ENCODE results near the gene ERCC1.
A peak's percentile ranks its signal among the peaks of the same experiment; 100 is the strongest.

ERCC1 gene

DNA sequence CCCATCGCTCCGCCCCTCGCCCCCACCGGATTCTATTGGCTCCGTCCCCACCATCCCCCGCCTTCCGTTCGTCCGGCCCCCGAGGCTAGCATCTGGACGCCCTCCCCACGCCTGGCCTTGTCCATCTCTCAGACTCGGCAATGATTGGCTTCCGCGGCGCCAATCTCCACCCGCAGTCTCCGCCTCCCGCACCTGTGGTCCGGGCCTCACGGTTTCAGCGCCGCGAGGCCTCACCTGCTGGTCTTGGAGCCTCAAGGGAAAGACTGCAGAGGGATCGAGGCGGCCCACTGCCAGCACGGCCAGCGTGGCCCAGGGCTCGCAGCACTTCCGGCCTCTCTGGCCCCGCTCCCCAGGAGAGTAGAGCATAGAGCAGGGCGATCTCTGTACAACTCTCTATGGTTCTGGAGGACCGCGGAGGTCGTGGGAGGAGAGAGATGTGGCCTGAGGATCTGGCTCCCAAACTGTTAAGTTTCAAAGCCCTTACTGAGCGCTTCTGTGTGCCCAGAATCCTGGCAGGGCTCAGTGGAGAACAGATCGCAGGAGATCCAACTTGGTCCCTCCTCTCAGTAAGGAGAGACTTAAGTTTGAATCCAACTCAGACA, at the start of gene ERCC1:
ERCC1 (minus strand) TSS at position 329 of the 602 bp plus-strand sequence. CDS start 543 bp downstream, outside the sequence.
- DNase-seq, result peak; percentile 92

DNA sequence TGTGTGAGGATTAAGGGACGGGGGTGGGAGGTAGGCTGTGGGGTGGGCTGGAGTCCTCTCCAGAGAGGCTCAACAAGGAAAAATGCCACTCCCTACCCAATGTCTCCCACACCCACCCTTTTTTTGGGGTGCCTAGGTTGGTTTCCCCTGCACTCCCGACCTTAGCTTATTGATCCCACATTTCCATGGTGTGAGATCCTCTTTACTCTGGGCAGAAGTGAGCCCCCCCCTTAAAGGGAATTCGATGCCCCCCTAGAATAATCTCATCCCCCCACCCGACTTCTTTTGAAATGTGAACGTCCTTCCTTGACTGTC, 49.6 kb upstream of the ERCC1 start:
- peak; percentile 70 for DNase-seq

DNA sequence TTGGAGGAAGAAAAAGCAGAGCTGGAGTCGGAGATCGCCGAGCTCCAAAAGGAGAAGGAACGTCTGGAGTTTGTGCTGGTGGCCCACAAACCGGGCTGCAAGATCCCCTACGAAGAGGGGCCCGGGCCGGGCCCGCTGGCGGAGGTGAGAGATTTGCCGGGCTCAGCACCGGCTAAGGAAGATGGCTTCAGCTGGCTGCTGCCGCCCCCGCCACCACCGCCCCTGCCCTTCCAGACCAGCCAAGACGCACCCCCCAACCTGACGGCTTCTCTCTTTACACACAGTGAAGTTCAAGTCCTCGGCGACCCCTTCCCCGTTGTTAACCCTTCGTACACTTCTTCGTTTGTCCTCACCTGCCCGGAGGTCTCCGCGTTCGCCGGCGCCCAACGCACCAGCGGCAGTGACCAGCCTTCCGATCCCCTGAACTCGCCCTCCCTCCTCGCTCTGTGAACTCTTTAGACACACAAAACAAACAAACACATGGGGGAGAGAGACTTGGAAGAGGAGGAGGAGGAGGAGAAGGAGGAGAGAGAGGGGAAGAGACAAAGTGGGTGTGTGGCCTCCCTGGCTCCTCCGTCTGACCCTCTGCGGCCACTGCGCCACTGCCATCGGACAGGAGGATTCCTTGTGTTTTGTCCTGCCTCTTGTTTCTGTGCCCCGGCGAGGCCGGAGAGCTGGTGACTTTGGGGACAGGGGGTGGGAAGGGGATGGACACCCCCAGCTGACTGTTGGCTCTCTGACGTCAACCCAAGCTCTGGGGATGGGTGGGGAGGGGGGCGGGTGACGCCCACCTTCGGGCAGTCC, 49.0 kb upstream of the ERCC1 start:
- DNase-seq, result peak; percentile 76

DNA sequence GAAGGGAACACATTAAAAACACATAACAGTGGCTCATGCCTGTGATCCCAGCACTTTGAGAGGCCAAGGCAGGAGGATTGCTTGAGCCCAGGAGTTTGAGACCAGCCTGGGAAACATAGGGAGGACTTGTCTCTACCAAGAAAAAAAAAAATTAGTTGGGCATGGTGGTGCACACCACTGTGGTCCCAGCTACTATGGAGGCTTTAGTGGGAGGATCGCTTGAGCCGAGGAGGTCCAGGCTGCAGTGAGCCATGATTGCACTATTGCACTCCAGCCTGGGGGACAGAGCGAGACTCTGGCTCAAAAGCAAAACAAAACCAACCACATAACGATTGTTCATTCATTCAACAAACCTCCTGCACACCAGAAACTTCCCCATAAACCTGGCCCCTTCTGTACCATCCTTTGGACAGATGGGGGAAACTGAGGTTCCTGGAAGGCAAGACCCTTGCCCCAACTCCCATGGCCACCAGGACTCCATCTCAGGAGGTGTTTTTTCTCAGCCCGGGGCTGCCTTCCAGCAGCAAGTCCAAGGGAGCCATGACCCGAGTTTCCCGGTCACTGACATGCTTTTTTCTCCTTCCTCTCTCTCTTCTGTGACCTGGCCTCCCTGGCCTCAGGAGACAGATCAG, 48.3 kb upstream of the ERCC1 start:
- peak; percentile 65 for DNase-seq

DNA sequence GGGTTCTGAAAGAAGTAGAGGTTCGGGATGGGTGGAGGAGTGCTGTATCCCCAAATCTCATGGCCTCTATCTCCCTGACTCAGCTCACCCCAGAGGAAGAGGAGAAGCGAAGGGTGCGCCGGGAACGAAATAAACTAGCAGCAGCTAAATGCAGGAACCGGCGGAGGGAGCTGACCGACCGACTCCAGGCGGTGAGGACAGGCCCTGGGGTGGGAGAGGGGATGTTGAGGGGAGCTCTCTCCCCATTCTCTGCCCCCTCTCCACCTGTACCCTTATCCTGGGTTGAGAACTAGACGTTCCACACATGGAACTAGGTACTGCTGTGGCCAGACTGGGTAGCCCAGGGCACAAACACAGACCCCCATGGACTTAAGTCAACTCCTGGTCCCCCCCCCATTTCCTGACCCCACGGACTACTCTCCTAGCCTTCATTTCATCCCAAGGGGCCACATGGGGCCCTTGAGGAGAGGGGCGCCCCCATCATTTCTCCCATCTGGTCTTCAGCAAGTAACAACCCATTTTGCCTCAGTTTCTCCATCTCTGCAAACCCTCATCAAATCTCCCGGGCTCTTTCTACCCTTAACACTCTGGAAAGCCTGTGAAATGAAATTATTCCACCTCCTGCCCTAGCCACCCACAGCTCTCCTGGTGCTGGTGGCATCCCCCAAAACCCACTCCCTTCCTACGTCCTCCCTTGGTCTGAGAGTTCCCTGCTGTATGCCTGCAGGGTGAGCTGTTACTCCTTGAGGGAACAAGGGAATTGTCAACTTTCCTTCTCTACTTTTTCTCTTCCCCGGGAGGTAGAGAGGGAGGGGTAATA, 47.6 kb upstream of the ERCC1 start:
- peak; percentile 66 for DNase-seq

DNA sequence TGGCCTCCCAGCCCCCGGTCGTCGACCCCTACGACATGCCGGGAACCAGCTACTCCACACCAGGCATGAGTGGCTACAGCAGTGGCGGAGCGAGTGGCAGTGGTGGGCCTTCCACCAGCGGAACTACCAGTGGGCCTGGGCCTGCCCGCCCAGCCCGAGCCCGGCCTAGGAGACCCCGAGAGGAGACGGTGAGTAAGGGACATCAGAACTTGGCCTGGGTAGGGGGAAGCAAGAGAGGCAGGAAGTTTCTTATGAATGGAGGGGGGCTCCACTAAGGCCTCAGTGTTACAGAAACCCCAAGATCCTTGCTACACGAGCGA, 47.0 kb upstream of the ERCC1 start:
- no peak for DNase-seq

DNA sequence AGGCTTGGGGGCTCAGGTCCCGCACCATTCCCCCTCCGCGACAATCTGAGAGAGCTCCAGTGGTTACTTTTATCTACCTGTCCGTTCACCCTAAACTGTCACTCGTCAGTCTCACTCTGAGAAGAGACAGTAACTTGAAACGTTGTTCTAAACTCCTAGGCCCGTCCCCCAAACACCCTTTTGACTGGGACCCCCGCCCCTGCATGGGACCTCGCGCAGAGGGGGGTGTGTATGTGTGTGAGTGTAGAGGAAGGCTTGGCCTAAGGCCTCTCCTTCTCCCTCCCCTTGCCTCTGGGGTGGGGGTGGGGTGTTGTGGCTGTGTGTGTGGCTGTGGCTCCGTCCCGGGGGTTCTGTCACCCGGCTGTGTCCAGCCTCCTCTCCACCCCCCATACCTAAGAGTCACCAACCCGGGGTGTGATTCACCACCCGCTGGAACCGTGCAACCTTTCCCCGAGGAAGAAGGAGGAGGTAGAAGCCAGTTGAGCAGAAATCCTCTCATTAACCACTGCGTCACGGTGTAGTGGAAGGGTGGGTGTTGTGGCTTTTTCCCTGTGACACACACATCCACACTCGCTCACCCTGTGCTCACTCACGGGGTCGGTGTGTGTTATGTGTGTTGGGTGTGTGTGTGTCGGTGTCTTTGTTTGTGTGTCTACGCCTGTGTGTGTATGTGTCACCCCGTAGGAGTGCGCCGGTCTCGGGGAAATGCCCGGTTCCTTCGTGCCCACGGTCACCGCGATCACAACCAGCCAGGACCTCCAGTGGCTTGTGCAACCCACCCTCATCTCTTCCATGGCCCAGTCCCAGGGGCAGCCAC, 46.4 kb upstream of the ERCC1 start:
- peak; percentile 81 for DNase-seq

DNA sequence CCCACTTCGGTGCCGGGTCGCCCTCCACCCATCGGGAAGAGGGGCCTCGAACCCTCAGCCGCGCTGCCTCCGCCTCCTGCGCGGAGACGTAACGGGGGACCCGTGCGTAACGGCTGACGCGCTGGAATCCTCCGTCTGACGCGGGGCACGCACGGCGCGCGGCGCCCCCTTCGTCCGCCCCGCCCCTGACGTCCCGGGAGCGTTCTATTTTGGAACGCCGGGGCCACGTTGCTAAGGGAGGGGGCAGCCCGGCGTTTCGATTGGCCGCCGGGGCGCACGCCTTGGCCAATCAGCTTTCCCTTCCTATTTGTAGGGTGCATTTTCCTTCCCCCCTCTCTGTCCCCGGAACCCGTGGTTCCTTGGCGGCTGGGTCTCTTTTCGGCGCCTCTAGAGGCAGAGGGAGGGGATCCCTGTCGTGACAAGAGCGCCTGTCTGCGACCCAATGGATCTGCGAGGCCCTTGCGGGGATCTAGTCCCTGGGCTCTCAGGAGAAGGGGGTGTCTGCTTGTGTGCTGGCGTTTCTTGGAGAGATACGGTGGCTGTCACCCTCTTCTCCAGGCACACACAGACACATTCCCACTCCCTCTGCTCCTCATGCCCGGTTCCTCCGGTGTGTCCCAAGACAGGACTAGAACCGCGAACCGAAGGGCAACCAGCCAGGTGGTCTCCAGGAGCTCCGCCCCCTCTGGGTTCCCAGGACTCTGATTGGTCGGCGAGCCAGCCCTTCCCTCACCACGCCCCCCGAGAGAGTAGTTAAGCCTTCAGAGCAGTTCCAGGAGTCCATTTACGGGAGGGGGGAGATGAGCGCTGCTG, 45.6 kb upstream of the ERCC1 start:
- peak; percentile 88 for DNase-seq

DNA sequence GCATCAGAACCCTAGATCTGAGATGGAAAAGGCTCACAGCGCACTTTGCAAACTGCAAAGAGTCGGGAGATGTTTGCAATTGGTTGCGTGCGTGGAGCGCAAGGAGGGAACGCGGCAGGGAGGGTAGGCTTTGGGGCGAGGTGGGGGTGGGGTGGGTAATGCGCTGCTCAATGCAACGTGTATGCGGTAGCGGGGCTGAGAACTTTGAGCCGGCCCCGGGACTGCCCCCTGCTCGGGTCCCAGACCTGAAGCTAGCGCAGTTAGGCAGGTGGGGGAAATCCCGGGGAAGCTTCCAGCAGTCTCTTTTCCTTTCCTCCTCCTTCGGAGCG, 45.0 kb upstream of the ERCC1 start:
- DNase-seq, result no peak

DNA sequence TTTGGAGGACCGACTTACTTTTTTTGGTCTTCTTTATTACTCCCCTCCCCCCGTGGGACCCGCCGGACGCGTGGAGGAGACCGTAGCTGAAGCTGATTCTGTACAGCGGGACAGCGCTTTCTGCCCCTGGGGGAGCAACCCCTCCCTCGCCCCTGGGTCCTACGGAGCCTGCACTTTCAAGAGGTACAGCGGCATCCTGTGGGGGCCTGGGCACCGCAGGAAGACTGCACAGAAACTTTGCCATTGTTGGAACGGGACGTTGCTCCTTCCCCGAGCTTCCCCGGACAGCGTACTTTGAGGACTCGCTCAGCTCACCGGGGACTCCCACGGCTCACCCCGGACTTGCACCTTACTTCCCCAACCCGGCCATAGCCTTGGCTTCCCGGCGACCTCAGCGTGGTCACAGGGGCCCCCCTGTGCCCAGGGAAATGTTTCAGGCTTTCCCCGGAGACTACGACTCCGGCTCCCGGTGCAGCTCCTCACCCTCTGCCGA, 44.5 kb upstream of the ERCC1 start:
- DNase-seq, result no peak

DNA sequence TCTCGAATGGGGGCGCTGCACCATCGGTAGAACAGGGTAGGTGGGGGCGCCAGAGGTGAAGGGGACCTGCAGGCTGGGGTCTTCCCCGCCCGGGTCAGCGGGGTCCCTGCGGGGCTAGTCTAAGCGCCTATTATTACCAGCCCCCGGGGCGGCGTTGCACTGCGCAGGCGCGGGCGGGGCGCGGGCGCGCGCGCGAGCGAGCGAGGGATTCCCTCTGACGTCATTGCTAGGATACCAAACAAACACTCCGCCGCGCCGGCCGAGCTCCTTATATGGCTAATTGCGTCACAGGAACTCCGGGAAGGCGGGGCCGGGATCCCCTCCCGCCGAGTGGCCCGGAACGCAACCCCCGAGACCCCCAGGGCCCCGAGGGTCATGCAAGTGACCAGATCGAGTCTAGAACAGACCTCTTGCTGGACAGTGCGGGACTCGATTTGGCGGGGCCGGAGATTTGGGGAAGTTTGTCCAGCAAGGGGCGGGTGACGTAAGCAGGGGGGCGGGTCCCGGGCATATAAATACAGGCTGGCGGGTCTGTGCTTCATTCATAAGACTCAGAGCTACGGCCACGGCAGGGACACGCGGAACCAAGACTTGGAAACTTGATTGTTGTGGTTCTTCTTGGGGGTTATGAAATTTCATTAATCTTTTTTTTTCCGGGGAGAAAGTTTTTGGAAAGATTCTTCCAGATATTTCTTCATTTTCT, 43.9 kb upstream of the ERCC1 start, which contains the start of gene FOSB:
FOSB (plus strand) TSS at position 541 of the 703 bp plus-strand sequence. CDS start 591 bp downstream, outside the sequence.
- peak; percentile 97 for DNase-seq

DNA sequence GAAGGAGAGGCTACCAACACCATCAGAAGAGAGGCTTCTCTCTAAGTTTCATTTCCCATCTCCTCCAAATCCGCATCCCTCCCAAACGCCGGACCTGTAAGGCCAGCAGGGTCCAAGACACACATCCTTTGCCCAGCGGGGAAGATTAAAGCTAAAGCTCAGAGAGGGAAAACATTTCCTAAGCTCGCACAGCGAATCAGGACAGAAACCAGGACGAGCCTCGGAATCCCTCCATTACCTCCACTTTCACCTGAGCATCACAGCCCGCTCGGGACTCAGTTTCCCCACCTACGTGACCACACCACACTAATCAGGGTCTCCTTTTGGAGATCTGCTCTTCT, 43.4 kb upstream of the ERCC1 start:
- no peak for DNase-seq

DNA sequence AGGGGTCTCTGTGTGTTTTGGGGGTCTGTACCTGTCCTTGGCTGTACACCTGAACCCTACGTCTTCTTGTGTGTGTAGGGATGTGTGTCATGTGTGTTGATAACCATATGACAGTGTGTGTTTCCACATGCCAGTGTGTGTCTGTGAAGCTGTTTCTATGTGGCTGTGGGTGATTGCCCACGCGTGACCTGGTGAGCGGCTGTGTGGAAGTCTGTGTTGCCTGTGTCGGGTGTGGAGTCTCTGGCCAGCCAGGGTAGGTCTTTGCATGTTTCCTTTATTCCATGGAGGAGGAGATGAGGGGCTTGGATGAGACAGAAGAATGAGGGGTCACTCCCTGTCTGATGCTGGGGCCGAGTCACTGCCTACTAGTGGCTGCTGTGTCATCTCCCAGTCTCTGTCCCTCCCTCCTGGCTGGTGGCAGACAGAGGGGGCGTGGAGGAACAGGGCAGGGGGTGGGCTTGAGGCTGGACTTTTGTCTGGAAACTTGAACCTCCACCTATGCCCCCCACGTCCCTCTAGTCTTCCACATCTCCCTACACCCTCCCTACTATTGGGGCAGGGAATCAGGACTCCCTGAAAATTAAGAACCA, 41.2 kb upstream of the ERCC1 start:
- no peak for DNase-seq

DNA sequence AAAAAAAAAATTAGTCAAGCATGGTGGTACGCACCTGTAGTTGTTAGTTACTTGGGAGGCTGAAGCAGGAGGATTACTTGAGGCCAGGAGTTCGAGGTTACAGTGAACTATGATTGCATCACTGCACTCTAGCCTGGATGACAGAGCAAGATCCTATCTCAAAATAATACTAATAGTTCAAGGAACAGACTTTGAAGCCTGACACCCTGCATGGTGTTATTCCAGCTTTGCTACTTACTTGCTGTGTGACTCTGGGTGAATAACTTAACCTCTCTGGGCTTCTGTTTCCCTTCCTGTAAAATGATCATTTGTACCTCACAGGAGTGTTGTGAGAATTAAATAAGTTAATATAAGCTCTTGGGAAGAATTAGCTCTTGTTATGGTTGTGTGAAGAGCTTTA, 40.6 kb upstream of the ERCC1 start:
- no peak for DNase-seq

DNA sequence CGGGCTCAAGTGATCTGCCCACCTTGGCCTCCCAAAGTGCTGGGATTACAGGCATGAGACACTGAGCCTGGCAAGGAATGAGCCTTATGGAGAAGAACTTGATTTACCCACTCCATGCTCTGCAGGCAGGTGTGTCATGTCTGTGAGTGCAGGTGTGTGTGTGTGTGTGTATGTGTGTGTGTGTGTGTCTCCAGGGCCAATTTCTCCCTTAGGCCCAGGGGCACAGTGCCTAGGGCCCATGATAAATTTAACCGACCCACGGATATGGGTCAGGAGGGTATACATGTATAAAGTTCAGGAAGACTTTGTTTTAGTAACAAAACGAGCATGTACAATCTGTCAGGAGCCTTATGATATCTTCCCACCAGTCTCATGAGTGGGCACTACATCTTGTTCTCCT, 39.5 kb upstream of the ERCC1 start:
- no peak for DNase-seq

DNA sequence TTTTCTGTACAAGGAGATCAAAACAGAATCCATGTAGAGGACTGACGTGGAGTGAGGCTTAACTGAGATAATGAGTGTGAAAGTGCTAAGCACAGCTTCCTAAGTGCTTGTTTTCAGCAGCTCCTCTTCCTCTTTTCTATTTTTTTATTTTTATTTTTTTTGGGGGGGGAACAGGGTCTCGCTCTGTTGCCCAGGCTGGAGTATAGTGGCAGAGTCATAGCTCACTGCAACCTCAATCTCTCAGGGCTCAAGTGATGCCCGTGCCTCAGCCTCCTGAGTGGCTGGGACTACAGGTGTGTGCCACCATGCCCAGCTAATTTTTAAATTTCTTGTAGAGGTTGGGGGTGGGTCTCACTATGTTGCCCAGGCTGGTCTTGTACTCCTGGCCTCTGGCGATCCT, 38.5 kb upstream of the ERCC1 start:
- DNase-seq, result no peak

DNA sequence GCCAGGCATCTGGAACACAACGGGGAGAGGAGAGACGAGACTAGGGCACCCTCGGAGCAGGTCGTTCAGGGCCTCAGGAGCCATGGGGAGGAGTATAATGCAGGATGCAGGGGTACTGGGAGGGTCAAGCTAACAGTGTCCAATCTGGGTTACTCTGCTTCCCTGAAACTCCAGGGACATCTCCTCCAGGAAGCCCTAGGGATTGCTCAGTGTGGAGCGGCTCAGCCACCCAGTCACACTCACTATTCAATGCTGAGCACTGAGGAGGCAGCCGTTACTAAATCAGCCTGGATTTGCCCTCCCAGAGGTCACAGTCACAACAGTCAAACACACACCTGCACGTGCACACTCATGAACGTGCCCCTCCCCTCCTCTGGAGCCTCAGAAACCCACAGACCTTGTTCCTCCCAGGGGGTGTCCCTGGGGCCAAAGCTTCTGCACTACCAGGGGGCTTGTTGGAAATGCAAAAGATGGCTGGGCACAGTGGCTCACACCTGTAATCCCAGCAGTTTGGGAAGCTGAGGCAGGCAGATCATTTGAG, 37.2 kb upstream of the ERCC1 start:
- DNase-seq, result no peak

DNA sequence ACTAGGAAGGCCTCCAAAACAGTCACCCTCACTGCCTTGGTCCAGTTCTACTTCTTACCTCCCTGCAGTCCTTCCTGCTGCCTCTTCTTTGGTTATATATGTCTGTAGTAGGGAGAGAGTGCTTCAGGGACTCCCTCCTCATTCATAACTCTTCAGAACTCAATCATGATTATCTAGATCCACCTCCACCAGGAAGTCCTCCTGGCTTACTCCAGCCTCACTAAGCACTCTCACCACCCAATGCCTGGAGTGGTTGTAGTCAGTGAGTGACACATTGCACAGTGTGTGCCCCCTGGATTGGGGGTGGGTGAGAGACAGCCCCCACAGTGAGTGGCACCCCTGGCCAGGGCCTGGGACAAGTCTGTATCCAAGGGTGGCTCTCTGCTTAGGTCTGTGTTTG, 34.1 kb upstream of the ERCC1 start:
- DNase-seq, result no peak

DNA sequence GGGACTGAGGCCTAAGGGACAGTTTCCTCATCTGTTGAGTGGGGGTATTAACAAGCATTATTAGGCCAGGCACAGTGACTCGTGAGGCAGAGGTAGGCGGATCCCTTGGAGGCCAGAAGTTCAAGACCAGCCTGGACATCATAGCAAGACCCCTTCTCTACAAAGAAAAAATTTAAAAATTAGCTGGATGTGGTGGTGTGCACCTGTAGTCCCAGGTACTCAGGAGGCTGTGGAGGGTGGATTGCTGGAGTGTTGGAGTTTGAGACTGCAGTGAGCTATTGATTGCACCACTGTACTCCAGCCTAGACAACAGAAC, 32.7 kb upstream of the ERCC1 start:
- no peak for DNase-seq

DNA sequence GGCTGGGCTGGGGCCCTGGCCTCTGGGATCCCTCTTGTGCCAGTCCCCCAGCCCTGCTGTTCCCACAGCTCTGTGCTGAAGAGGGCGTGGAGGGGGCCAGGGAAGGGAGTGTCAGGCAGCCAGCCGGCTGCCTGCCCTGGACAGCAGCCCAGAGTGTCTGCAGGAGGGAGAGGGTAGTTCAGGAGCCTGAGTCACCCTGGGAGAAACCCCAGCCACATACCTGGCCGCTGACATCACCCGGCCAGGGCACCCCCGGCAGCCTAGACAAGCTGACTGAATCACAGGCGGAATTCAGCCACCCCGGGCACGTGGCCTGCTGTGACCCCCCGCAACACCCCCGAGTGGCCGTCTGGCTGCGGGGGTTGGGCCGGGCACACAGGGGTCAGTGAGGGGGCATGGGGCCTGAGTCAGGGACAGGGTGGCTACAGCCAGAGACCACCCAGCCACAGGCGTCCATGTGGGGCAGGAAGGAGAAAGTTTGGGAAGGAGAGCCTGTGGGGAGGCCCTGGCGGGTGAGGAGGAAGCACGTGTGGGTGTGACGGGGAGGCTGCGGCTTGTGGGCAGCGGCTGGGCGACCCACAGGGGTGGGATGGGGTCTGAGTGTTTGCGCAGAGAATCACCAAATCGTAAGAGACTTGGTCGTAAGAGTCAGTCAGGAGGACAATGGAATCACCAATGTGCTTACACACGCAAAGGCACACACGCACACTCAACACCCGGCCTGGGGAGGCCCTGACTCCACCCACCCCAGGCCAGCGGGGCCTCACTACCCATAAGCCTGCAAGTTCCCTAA, 32.2 kb upstream of the ERCC1 start:
- DNase-seq, result peak; percentile 81

Data from CD4-positive, alpha-beta T cell treated with Interleukin-17A for 1 hour (primary cell).